GM12872 (cell line): ENCODE results near the gene MYZAP.

Experiments
- CTCF ChIP-seq: IDR thresholded peaks from 3 replicates; pipeline ENCODE4 v1.5.1; 2011; ENCODE audit warnings: low read depth, mild to moderate bottlenecking, low read length, moderate library complexity; ENCODE audit not compliant: insufficient read depth

Gene MYZAP

GRCh38 chr15:57652481-57652880 lies 60.8 kb downstream of the MYZAP start:
- no peak for TF ChIP-seq CTCF

GRCh38 chr15:57654153-57654852 lies 62.6 kb downstream of the MYZAP start:
- no peak for TF ChIP-seq CTCF

GRCh38 chr15:57655053-57655452 lies 63.3 kb downstream of the MYZAP start:
- TF ChIP-seq CTCF: no peak

- no peak for TF ChIP-seq CTCF
These were observed 64.1 kb downstream of the MYZAP start for GRCh38 chr15:57655809-57656208.

- TF ChIP-seq CTCF: no peak
These were observed 64.7 kb downstream of the MYZAP start for GRCh38 chr15:57656434-57656833.

GRCh38 chr15:57657619-57658018 lies 65.9 kb downstream of the MYZAP start:
- no peak for TF ChIP-seq CTCF

- TF ChIP-seq CTCF: no peak
These were observed 70.5 kb downstream of the MYZAP start for GRCh38 chr15:57662091-57662744.
